ENCODE measurements around the gene TMTC4.
"Not testable (repeated sequence)": the region's sequence is repeated elsewhere in the genome, so short reads cannot be mapped to it uniquely, and the experiment has no call there.

Gene TMTC4

GRCh38 chr13:100707818-100708740 lies 33.5 kb upstream of the TMTC4 start:
- no peaks in the 10 kb centered on the region for H3K27me3 ChIP-seq (replicated peaks in 2 of 5; ENCODE audit: control insufficient read depth in 4 of 5, insufficient read depth in 5 of 5, low read length in 4 of 5)
- WGBS (ENCODE audit: insufficient coverage) = 84% methylated on average over 6 of the region's 12 CpGs
- ChIA-PET POLR2A (no interaction called here), CTCF (no interaction called here)
- DNase-seq = no peak
- H3K27ac ChIP-seq (ENCODE audit: insufficient read depth in 1 of 2, low read depth in 1 of 2, low read length in 2 of 2, poor library complexity in 1 of 2, severe bottlenecking in 2 of 2) = no peak overlapping the region
- H3K4me3 ChIP-seq (ENCODE audit: control insufficient read depth in 1 of 7, extremely low read depth in 1 of 7, insufficient read depth in 4 of 7, low read depth in 2 of 7, low read length in 6 of 7) = no peak overlapping the region
- H3K36me3 ChIP-seq (ENCODE audit: control insufficient read depth in 4 of 4, insufficient read depth in 4 of 4, low read length in 3 of 4) = no peaks in the 10 kb centered on the region
- no peaks in the 10 kb centered on the region for H3K4me1 ChIP-seq (ENCODE audit: control extremely low read depth in 1 of 4, control insufficient read depth in 4 of 4, insufficient read depth in 4 of 4, low read length in 3 of 4)
- peaks cover 0 to 5% (median 2%) of the 10 kb centered on the region in 5 experiments for H3K9me3 ChIP-seq (ENCODE audit: control extremely low read depth in 1 of 5, control insufficient read depth in 4 of 5, insufficient read depth in 2 of 5, low read depth in 1 of 5, low read length in 4 of 5)

DNA sequence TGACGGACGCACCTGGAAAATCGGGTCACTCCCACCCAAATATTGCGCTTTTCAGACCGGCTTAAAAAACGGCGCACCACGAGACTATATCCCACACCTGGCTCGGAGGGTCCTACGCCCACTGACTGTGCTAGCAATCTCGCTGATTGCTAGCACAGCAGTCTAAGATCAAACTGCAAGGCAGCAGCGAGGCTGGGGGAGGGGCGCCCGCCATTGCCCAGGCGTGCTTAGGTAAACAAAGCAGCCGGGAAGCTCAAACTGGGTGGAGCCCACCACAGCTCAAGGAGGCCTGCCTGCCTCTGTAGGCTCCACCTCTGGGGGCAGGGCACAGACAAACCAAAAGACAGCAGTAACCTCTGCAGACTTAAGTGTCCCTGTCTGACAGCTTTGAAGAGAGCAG lies 23.7 kb upstream of the TMTC4 start:
- H3K4me3 ChIP-seq (ENCODE audit: control insufficient read depth in 1 of 7, extremely low read depth in 1 of 7, insufficient read depth in 4 of 7, low read depth in 2 of 7, low read length in 6 of 7); H3K36me3 ChIP-seq (ENCODE audit: control insufficient read depth in 4 of 4, insufficient read depth in 4 of 4, low read length in 3 of 4); H3K9me3 ChIP-seq (ENCODE audit: control extremely low read depth in 1 of 5, control insufficient read depth in 4 of 5, insufficient read depth in 2 of 5, low read depth in 1 of 5, low read length in 4 of 5); CTCF ChIA-PET; H3K4me1 ChIP-seq (ENCODE audit: control extremely low read depth in 1 of 4, control insufficient read depth in 4 of 4, insufficient read depth in 4 of 4, low read length in 3 of 4); H3K27me3 ChIP-seq (replicated peaks in 2 of 5; ENCODE audit: control insufficient read depth in 4 of 5, insufficient read depth in 5 of 5, low read length in 4 of 5); DNase-seq; POLR2A ChIA-PET; H3K27ac ChIP-seq (ENCODE audit: insufficient read depth in 1 of 2, low read depth in 1 of 2, low read length in 2 of 2, poor library complexity in 1 of 2, severe bottlenecking in 2 of 2): not testable (repeated sequence)
- WGBS (ENCODE audit: insufficient coverage) = no CpG with 5 or more reads among the region's 16 CpGs

- H3K4me3 ChIP-seq (ENCODE audit: control insufficient read depth in 1 of 7, extremely low read depth in 1 of 7, insufficient read depth in 4 of 7, low read depth in 2 of 7, low read length in 6 of 7) = no peak overlapping the region
- H3K4me1 ChIP-seq (ENCODE audit: control extremely low read depth in 1 of 4, control insufficient read depth in 4 of 4, insufficient read depth in 4 of 4, low read length in 3 of 4) = peaks cover 0 to 5% (median 0%) of the 10 kb centered on the region in 4 experiments
- 100% methylated on average over 1 of the region's 2 CpGs for WGBS (ENCODE audit: insufficient coverage)
- H3K9me3 ChIP-seq (ENCODE audit: control extremely low read depth in 1 of 5, control insufficient read depth in 4 of 5, insufficient read depth in 2 of 5, low read depth in 1 of 5, low read length in 4 of 5) = peaks cover 0 to 3% (median 0%) of the 10 kb centered on the region in 5 experiments
- ChIA-PET CTCF (no interaction called here), POLR2A (no interaction called here)
- no peak overlapping the region for H3K27ac ChIP-seq (ENCODE audit: insufficient read depth in 1 of 2, low read depth in 1 of 2, low read length in 2 of 2, poor library complexity in 1 of 2, severe bottlenecking in 2 of 2)
- H3K36me3 ChIP-seq (ENCODE audit: control insufficient read depth in 4 of 4, insufficient read depth in 4 of 4, low read length in 3 of 4) = no peaks in the 10 kb centered on the region
- DNase-seq = no peak
- H3K27me3 ChIP-seq (replicated peaks in 2 of 5; ENCODE audit: control insufficient read depth in 4 of 5, insufficient read depth in 5 of 5, low read length in 4 of 5) = peaks cover 0 to 3% (median 0%) of the 10 kb centered on the region in 5 experiments
These were observed 20.8 kb upstream of the TMTC4 start for GRCh38 chr13:100695509-100695773.

DNA sequence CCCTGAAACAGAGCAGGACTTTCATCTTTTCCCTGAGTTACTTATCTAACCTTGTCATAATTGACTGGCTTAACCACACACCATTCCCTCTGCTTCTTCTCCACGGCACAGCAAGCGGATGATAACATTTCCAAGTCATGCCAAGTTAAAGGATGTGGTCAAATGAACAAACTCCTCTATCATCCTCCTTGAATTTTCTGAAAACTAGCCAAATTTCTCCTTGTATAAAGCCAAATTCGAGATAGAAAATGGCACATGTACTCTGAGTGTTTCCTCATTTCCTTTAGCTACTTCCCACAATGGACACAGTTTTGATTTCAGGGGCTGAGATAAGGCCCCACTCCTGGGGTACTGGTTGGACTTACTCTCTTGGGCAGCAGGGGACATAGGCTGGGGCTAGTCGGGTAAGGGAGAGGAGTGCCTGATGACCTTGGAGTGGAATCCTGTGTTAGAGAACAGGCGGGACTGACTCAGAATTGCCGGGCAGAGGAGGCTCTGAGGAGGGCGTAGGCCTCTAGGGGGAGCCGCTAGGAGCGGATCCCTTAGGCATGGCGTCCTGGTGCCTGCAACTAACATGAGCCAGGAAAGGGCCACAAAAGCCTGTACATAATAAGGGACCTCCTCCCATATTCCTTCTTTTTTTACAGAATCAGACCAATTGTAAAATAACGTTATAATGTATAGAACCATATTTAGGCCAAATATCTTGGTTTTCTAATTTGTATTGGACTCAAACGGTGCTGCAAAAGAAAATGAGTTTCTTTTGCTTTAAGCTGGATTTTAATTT lies 20.3 kb upstream of the TMTC4 start:
- Histone ChIP-seq H3K4me3 (ENCODE audit: control insufficient read depth in 1 of 7, extremely low read depth in 1 of 7, insufficient read depth in 4 of 7, low read depth in 2 of 7, low read length in 6 of 7) (no peak overlapping the region), H3K27me3 (replicated peaks in 2 of 5; ENCODE audit: control insufficient read depth in 4 of 5, insufficient read depth in 5 of 5, low read length in 4 of 5) (peaks cover 0 to 3% (median 0%) of the 10 kb centered on the region in 5 experiments), H3K4me1 (ENCODE audit: control extremely low read depth in 1 of 4, control insufficient read depth in 4 of 4, insufficient read depth in 4 of 4, low read length in 3 of 4) (peaks cover 0 to 5% (median 0%) of the 10 kb centered on the region in 4 experiments), H3K36me3 (ENCODE audit: control insufficient read depth in 4 of 4, insufficient read depth in 4 of 4, low read length in 3 of 4) (no peaks in the 10 kb centered on the region), H3K9me3 (ENCODE audit: control extremely low read depth in 1 of 5, control insufficient read depth in 4 of 5, insufficient read depth in 2 of 5, low read depth in 1 of 5, low read length in 4 of 5) (peaks cover 0 to 8% (median 0%) of the 10 kb centered on the region in 5 experiments), H3K27ac (ENCODE audit: insufficient read depth in 1 of 2, low read depth in 1 of 2, low read length in 2 of 2, poor library complexity in 1 of 2, severe bottlenecking in 2 of 2) (no peak overlapping the region)
- ChIA-PET CTCF (no interaction called here), POLR2A (no interaction called here)
- WGBS (ENCODE audit: insufficient coverage) = 58% methylated on average over 11 of the region's 12 CpGs
- peak in 2 of 3 donors; percentile 4 to 12 for DNase-seq

DNA sequence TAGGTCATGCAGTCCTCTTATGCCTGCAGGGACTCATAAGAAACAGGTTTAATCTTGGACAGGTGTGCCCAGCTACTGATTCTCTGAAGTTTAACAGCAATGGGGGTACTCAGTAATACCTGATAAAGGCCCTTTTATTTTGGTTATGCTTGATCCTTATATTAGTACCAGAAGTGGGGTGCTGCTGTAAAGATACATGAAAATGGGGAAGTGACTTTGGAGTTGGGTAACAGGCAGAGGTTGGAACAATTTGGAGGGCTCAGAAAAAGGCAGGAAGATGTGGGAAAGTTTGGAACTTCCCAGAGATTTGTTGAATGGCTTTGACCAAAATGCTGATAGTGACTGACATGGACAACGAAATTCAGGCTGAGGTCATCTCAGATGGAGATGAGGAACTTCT lies 14.6 kb upstream of the TMTC4 start:
- Histone ChIP-seq H3K27me3 (replicated peaks in 2 of 5; ENCODE audit: control insufficient read depth in 4 of 5, insufficient read depth in 5 of 5, low read length in 4 of 5) (no peaks in the 10 kb centered on the region), H3K4me1 (ENCODE audit: control extremely low read depth in 1 of 4, control insufficient read depth in 4 of 4, insufficient read depth in 4 of 4, low read length in 3 of 4) (peaks cover 0 to 2% (median 0%) of the 10 kb centered on the region in 4 experiments), H3K27ac (ENCODE audit: insufficient read depth in 1 of 2, low read depth in 1 of 2, low read length in 2 of 2, poor library complexity in 1 of 2, severe bottlenecking in 2 of 2) (no peak overlapping the region), H3K36me3 (ENCODE audit: control insufficient read depth in 4 of 4, insufficient read depth in 4 of 4, low read length in 3 of 4) (no peaks in the 10 kb centered on the region), H3K9me3 (ENCODE audit: control extremely low read depth in 1 of 5, control insufficient read depth in 4 of 5, insufficient read depth in 2 of 5, low read depth in 1 of 5, low read length in 4 of 5) (peaks cover 0 to 21% (median 6%) of the 10 kb centered on the region in 5 experiments), H3K4me3 (ENCODE audit: control insufficient read depth in 1 of 7, extremely low read depth in 1 of 7, insufficient read depth in 4 of 7, low read depth in 2 of 7, low read length in 6 of 7) (no peak overlapping the region)
- ChIA-PET CTCF (no interaction called here), POLR2A (no interaction called here)
- DNase-seq = no peak
- WGBS (ENCODE audit: insufficient coverage) = 94% methylated on average over 1 of the region's 1 CpG

GRCh38 chr13:100680131-100680530 lies 5.5 kb upstream of the TMTC4 start:
- no peak overlapping the region for H3K27ac ChIP-seq (ENCODE audit: insufficient read depth in 1 of 2, low read depth in 1 of 2, low read length in 2 of 2, poor library complexity in 1 of 2, severe bottlenecking in 2 of 2)
- H3K9me3 ChIP-seq (ENCODE audit: control extremely low read depth in 1 of 5, control insufficient read depth in 4 of 5, insufficient read depth in 2 of 5, low read depth in 1 of 5, low read length in 4 of 5) = no peaks in the 10 kb centered on the region
- POLR2A ChIA-PET = no interaction called here
- DNase-seq = peak in 2 of 3 donors; percentile 80 to 86
- no peaks in the 10 kb centered on the region for H3K27me3 ChIP-seq (replicated peaks in 2 of 5; ENCODE audit: control insufficient read depth in 4 of 5, insufficient read depth in 5 of 5, low read length in 4 of 5)
- CTCF ChIA-PET = no interaction called here
- WGBS (ENCODE audit: insufficient coverage) = no CpG with 5 or more reads among the region's 3 CpGs
- H3K4me3 ChIP-seq (ENCODE audit: control insufficient read depth in 1 of 7, extremely low read depth in 1 of 7, insufficient read depth in 4 of 7, low read depth in 2 of 7, low read length in 6 of 7) = no peak overlapping the region
- H3K4me1 ChIP-seq (ENCODE audit: control extremely low read depth in 1 of 4, control insufficient read depth in 4 of 4, insufficient read depth in 4 of 4, low read length in 3 of 4) = peaks cover 0 to 16% (median 11%) of the 10 kb centered on the region in 4 experiments
- H3K36me3 ChIP-seq (ENCODE audit: control insufficient read depth in 4 of 4, insufficient read depth in 4 of 4, low read length in 3 of 4) = no peaks in the 10 kb centered on the region

- H3K27me3 ChIP-seq (replicated peaks in 2 of 5; ENCODE audit: control insufficient read depth in 4 of 5, insufficient read depth in 5 of 5, low read length in 4 of 5); H3K27ac ChIP-seq (ENCODE audit: insufficient read depth in 1 of 2, low read depth in 1 of 2, low read length in 2 of 2, poor library complexity in 1 of 2, severe bottlenecking in 2 of 2); H3K4me3 ChIP-seq (ENCODE audit: control insufficient read depth in 1 of 7, extremely low read depth in 1 of 7, insufficient read depth in 4 of 7, low read depth in 2 of 7, low read length in 6 of 7); H3K9me3 ChIP-seq (ENCODE audit: control extremely low read depth in 1 of 5, control insufficient read depth in 4 of 5, insufficient read depth in 2 of 5, low read depth in 1 of 5, low read length in 4 of 5); H3K36me3 ChIP-seq (ENCODE audit: control insufficient read depth in 4 of 4, insufficient read depth in 4 of 4, low read length in 3 of 4); DNase-seq; POLR2A ChIA-PET: not testable (repeated sequence)
- peaks cover 4 to 29% (median 25%) of the 10 kb centered on the region in 4 experiments for H3K4me1 ChIP-seq (ENCODE audit: control extremely low read depth in 1 of 4, control insufficient read depth in 4 of 4, insufficient read depth in 4 of 4, low read length in 3 of 4)
- CTCF ChIA-PET = interaction anchor here (1.0 kb wide), 1 partner anchor 10 kb away, joined by 3 read pairs; no protein-coding TSS in a partner anchor
- no CpG with 5 or more reads among the region's 5 CpGs for WGBS (ENCODE audit: insufficient coverage)
These were observed 2.5 kb upstream of the TMTC4 start for GRCh38 chr13:100677128-100677527.

Data from common myeloid progenitor, CD34-positive (primary cell).